ENCODE data around the gene PSRC1.

PSRC1 gene

DNA sequence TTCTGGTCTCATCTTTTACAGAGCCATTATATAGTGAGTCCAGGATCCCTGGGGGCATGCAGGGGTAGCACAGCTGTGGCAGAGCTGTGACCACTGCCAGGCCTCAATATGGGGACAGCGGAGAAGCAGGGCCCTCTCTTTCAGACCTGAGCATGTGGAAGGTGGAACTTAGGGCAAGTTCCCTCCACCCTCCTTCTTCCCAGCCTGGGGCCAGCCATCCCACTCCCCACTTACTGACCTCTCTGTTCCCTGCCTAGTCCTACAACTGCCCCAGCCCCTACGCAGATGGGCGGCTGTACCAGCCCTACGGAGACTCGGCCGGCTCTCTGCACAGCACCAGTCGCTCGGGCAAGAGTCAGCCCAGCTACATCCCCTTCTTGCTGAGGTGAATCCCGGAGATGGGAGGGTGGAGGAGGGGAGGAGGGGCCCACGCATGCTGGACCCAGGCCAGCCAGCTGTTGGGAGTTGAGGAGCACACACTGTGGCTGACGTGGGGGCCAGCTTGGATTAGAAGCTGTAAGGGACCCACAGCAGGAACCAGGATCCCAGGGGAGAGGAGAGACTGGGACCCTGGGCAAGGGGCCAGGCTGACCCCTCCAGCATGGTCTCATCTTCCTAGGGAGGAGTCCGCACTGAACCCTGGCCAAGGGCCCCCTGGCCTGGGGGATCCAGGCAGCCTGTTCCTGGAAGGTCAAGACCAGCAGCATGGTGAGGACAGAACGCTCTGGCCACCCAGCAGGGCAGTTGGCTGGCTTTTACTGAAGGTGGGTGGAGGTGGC is 10.7 kb downstream of the PSRC1 start:
- no peak for DNase-seq (ENCODE audit: low read depth)

DNA sequence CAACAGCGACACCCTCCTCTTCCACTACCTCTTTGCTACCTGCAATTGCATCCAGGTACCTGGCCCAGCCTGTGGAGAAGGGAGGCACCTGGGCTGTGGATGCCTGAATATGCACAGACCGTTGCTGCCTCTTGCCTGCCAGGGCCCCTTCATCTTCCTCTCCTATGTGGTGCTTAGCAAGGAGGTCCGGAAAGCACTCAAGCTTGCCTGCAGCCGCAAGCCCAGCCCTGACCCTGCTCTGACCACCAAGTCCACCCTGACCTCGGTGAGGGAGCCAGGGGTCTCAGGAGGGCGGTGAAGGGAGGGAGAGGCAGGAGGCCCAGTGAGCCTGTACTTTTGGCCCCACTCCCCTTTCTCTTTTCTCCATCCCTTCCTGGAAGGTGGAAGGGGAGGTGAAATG is 11.5 kb downstream of the PSRC1 start:
- DNase-seq (ENCODE audit: low read depth): no peak

DNA sequence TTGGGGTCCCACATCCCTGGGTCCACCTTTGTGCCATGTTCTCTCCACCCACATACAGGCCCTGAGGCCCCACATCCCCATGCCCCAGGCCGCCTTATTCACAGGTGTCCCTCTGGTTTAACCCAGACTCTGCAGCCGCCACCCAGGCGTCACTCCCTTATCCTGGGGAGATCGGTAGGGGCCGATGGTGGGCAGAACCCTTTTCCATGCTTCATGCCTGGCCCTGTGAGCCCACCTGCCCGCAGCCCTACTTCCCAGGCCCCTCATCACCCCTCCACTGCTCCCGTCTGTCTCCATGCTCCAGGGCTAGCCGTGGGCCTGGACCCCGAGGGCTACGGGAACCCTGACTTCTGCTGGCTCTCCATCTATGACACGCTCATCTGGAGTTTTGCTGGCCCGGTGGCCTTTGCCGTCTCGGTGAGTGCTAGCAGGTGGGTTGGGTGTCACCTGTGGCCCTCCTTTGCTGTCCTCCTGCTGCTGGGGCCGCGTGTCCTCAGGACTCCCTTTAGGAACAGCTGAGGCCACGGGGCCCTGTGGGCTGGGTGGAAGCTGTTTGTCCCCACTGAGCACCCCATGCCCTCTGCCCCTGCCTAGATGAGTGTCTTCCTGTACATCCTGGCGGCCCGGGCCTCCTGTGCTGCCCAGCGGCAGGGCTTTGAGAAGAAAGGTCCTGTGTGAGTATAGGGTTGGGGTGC is 12.2 kb downstream of the PSRC1 start:
- no peak for DNase-seq (ENCODE audit: low read depth)

DNA sequence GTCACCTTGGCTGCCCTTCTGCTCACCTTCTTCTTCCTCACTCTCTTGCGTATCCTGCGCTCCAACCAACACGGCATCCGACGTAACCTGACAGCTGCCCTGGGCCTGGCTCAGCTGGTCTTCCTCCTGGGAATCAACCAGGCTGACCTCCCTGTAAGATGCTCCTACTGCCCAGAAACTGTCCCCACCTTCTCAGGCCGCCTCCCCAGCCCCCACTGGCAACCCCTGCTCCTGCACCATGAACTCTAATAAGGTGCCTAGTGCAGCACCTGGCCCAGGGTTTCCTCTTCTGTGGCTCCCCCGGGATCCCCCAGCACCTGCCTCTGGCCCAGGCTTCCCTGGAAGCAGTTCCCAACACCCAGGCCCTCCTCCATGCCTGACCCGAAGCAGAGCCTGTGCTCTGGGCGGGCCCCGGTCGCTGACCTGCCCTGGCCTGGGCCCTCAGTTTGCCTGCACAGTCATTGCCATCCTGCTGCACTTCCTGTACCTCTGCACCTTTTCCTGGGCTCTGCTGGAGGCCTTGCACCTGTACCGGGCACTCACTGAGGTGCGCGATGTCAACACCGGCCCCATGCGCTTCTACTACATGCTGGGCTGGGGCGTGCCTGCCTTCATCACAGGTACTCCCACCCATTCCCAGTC is 12.8 kb downstream of the PSRC1 start:
- DNase-seq (ENCODE audit: low read depth): no peak

DNA sequence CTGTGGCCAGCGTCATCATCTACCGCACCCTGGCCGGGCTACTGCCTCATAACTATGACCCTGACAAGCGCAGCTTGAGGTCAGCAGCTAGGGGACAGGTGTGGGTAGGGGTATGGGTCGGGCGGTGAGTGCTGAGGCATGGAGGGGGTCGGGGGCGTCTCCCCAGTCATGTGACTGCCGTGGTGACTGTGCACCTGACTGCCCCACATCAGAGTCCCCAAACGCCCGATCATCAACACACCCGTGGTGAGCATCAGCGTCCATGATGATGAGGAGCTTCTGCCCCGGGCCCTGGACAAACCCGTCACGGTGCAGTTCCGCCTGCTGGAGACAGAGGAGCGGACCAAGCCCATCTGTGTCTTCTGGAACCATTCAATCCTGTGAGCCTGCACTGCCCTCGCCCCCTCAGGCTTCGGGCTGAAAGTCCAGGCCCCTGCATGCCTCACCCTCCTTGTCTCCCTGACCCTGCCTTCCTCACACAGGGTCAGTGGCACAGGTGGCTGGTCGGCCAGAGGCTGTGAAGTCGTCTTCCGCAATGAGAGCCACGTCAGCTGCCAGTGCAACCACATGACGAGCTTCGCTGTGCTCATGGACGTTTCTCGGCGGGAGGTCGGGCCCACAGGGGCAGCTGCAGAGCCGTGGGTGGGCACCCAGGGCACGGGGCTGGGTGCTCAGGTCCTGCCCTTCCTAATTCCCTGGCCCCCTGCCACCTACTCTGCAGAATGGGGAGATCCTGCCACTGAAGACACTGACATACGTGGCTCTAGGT is 13.5 kb downstream of the PSRC1 start:
- DNase-seq (ENCODE audit: low read depth): no peak

DNA sequence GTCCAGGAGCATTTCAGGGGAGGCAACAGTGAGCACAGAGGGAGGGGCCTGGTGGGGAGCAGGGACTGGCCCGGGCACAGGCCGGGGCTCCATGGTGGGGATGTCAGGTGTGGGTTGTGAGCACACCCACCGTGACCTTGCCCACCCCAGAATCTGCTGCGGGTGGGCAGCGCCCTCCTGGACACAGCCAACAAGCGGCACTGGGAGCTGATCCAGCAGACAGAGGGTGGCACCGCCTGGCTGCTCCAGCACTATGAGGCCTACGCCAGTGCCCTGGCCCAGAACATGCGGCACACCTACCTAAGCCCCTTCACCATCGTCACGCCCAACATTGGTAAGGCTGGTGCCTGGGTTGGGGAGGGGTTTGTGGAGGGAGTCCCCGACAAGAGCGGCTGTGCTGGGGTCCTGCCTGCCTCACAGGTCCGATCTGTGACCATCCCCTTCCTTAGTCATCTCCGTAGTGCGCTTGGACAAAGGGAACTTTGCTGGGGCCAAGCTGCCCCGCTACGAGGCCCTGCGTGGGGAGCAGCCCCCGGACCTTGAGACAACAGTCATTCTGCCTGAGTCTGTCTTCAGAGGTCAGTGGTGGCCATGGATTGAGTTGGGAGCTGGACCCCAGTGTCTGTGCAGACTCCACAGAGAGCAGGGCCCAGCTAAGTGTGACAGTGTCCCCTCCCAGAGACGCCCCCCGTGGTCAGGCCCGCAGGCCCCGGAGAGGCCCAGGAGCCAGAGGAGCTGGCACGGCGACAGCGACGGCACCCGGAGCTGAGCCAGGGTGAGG is 14.3 kb downstream of the PSRC1 start:
- DNase-seq (ENCODE audit: low read depth): no peak

DNA sequence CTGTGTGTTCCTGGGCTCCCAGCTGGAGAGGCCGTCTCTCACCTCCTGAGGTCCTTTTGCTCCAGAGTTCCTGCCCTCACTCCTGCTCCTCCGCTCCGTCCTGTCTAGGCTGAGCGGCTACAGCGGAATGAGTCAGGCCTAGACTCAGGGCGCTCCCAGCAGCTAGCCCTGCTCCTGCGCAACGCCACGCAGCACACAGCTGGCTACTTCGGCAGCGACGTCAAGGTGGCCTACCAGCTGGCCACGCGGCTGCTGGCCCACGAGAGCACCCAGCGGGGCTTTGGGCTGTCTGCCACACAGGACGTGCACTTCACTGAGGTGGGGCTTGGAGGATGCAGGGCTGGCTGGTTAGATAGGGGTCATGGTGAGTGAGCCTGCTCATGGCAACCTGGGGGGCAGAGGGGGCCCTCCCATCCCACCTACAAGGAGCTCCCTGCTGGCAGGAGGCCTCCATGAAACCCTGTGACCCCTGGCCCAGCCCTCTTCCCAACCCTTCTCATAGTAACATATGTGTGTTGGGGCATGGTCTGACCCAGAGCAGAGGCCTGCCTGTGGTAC is 15.1 kb downstream of the PSRC1 start:
- DNase-seq (ENCODE audit: low read depth): no peak

DNA sequence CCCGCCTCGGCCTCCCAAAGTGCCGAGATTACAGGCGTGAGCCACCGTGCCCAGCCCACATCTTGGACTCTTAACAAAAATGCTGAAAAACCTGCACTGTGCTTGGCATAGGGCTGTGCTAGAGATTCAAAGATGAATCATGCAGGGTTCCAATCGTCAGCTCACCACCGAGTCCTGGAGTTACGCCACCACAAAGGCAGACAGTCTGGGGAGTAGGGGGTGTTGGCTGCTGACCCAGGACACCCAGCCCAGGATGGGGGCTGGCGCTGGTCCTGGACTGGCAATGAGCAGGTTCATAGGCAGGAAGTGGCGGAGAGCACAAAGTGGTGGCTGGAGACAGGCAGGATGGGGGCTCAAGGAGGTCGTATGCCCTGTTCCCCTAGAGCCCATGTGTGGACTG is 16.0 kb downstream of the PSRC1 start:
- no peak for DNase-seq (ENCODE audit: low read depth)

DNA sequence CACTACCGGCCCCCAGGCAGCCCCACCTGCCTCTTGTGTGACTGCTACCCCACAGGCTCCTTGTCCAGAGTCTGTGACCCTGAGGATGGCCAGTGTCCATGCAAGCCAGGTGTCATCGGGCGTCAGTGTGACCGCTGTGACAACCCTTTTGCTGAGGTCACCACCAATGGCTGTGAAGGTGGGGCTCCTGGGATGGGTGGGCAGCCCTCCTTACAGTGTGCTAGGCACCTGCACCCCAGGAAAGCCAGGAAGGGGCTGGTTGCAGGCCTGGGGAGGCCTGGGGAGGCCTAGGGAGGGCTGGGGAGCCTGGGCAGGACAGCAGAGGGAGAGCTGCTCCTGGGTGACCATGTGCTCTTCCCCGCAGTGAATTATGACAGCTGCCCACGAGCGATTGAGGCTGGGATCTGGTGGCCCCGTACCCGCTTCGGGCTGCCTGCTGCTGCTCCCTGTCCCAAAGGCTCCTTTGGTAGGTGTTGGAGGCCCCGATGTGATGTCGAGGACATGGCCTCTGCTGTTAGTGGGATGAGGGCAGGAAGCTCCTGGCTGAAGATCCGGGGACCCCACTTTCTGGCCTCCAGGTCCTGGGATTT is 17.1 kb downstream of the PSRC1 start:
- no peak for DNase-seq (ENCODE audit: low read depth)

DNA sequence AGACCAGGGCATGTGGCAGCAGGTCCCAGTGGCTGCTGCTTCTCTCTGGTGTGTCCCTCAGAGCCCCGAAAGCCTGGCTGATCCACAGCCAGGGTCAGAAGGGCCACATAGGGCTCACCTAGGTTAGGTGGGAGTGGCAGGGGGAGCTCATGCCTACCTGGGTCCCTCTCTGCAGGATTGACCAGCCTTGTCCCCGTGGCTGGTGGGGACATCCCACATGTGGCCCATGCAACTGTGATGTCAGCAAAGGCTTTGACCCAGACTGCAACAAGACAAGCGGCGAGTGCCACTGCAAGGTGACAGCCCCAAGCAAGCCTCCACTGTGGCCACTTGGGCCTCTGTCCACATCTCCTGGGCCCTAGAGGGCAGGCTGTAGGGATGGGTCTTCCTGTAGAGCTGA is 17.9 kb downstream of the PSRC1 start:
- DNase-seq (ENCODE audit: low read depth): no peak

DNA sequence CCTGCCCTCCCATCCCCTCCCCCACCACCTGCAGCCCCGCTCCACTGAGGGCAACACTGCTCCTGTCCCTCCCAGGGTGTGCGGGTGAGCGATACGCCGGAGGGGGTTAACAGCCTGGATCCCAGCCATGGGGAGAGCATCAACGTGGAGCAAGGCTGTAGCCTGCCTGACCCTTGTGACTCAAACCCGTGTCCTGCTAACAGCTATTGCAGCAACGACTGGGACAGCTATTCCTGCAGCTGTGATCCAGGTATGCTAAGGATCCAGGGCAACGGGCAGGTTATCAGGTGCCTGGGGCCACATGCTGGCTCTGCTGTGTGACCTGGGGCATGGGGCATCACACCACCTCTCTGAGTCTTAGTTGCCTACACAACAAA is 18.6 kb downstream of the PSRC1 start:
- DNase-seq (ENCODE audit: low read depth): no peak

DNA sequence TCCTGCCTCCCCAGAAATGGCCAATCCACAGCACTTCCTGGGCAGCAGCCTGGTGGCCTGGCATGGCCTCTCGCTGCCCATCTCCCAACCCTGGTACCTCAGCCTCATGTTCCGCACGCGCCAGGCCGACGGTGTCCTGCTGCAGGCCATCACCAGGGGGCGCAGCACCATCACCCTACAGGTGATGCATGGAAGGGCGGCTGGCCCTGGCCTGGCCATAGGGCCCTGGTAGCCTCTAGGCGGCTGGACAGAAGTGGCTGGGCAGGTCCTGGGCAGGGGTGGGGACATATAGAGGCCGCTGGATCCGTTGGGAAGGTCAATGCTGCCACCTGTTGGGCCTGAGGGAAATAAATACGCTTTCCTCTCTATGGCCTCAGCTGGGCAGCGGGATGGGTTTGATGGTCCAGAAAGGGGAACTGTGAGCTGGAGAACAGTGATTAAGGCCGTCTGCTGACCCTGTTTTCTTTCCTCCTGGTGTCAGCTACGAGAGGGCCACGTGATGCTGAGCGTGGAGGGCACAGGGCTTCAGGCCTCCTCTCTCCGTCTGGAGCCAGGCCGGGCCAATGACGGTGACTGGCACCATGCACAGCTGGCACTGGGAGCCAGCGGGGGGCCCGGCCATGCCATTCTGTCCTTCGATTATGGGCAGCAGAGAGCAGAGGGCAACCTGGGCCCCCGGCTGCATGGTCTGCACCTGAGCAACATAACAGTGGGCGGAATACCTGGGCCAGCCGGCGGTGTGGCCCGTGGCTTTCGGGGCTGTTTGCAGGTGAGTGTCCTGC is 19.2 kb downstream of the PSRC1 start:
- peak; percentile 59 for DNase-seq (ENCODE audit: low read depth)

DNA sequence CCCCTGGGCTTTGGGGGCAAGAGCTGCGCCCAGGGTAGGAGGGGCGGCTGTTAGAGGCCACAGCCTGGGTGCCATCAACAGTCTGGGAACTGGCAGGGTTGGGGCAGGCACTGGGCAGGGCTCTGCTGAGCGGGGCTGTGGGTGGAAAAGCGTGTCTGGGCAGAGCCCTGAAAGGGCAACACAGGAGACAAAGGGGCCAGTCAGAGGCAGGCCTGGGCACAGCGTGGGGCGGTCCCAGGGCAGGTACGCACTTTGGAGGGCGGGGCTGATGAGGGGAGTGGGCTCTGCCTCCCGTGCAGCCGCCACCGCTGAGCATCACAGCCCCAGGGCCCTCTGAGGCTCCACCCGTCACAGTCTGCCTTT is 19.7 kb downstream of the PSRC1 start:
- DNase-seq (ENCODE audit: low read depth): no peak

DNA sequence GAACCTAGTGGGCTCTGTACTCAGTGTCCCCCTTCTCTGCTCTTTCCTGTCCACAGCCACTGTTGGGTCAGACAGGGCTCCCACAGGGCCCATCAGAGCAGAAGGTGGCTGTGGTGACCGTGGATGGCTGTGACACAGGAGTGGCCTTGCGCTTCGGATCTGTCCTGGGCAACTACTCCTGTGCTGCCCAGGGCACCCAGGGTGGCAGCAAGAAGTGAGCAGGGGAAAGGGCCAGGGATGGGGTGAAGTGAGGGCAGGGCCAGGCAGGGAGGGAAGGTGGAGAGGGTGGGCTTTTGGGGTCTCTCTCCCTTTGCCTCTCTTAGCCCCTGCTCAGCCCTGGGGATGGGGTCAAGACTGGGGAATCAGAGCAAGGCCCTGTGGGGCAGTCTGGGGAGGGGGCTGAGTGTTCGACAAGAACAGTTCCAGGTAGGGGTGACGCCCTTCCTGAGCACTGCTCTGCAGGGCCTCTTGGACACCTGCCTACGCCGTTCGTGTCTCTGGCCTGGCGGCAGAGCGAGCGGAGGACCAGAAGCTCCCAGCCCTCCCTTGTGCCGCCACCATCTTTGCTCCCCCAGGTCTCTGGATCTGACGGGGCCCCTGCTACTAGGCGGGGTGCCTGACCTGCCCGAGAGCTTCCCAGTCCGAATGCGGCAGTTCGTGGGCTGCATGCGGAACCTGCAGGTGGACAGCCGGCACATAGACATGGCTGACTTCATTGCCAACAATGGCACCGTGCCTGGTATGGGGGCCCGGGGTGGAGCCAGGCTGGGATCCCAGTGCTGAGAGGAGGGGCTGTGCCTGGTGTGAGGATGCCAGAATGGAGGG is 20.5 kb downstream of the PSRC1 start:
- DNase-seq (ENCODE audit: low read depth): no peak

DNA sequence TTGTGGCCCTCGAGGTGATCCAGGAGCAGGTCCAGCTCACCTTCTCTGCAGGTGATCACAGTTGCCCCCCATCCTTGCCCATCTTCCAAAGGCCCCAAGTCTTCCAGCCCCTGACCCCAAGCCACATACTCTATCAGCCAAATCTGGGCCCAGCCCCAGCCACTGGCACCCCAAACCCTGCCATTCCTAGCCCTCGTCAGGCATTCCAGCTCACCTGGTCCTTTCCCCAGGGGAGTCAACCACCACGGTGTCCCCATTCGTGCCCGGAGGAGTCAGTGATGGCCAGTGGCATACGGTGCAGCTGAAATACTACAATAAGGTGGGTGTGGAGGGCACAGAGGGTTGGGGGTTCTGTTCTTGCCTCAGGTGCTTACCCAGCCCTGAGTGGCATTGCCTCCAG is 21.4 kb downstream of the PSRC1 start:
- no peak for DNase-seq (ENCODE audit: low read depth)

DNA sequence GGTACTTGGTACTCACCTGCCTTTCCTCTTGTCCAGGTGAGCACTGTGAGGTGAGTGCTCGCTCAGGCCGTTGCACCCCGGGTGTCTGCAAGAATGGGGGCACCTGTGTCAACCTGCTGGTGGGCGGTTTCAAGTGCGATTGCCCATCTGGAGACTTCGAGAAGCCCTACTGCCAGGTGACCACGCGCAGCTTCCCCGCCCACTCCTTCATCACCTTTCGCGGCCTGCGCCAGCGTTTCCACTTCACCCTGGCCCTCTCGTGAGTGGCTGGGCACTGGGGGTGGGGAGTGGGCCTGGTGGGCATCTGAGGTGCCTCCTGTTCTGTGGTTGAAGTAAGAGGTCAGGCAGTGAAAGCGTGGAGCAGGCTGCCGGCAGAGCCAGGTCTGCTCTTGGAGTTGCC is 21.9 kb downstream of the PSRC1 start:
- no peak for DNase-seq (ENCODE audit: low read depth)

DNA sequence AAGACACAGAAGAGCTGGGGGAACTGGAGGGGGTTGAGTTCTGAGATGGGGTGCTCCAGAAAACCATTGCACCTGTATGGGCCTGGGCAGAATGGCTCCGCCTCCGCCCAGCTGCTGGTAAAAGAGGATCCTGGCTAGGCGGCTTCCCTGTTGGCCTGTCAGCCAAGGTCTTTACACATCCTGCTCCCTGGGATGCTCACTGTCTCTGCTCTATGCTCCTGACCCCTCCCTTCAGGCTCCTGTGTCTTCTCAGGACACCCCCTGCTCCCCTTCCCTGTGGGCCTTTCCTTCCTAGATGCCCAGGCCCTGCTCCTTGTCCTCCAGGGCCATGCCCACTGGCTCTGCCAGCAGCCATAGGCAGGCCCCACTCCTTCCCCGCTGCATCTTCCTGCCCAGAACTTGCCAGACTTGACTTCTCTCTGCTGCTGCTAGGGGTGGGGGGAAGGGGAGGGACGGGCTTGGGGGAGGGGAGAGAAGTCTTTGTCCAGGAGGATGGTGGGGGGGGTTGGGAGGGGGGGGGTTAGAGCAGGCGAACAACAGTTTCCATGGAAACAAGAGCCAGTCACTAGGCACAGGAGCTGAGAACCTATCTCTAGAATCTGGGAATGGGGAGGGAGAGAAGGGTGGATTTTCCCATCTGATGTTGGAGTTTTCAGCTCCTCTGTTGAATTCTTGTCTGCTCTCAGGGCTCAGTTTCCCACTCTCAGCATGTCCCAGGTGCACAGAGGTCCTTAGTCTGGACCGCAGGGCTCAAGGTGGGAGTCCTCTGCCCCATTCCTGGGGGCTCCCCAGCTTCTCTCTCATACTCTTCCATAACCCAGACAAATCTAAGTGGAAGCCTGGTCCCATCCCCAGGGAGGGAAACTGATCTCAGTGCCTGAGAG is 23.0 kb downstream of the PSRC1 start:
- no peak for DNase-seq (ENCODE audit: low read depth)

Data from T follicular helper cell (primary cell).